OCI-LY1 (cell line): ENCODE measurements around the gene PTTG1.

ENCODE experiments used
- H2AFZ ChIP-seq: fragments of 200-600 bp; sonication (generic), shearing (Covaris generic); 2 replicates; pipeline ENCODE4 v1.6.0; 2014; ENCODE audit warnings: antibody characterized with exemption, mild to moderate bottlenecking, low read length
- H3F3A ChIP-seq: fragments of 200-600 bp; sonication (generic), shearing (Covaris generic); 2 replicates; pipeline ENCODE4 v1.6.0; 2014; ENCODE audit warnings: mild to moderate bottlenecking, antibody characterized with exemption, low read length, moderate library complexity; ENCODE audit not compliant: insufficient read depth
- H3K27ac ChIP-seq: fragments of 200-600 bp; sonication (generic); 2 replicates; pipeline ENCODE4 v1.5.1; 2014; ENCODE audit warnings: low read length, mixed run types, mild to moderate bottlenecking, low read depth; ENCODE audit not compliant: poor library complexity, severe bottlenecking
- H3K27me3 ChIP-seq: fragments of 200-600 bp; sonication (generic); 2 replicates; pipeline ENCODE4 v1.6.0; 2014; ENCODE audit warnings: antibody characterized with exemption, mild to moderate bottlenecking, low read length, moderate library complexity; ENCODE audit not compliant: insufficient read depth
- H3K36me3 ChIP-seq: fragments of 200-600 bp; sonication (generic); 2 replicates; pipeline ENCODE4 v1.6.1; 2014; ENCODE audit warnings: mild to moderate bottlenecking, antibody characterized with exemption, low read length, moderate library complexity, mixed read lengths; ENCODE audit not compliant: insufficient read depth
- H3K4me1 ChIP-seq: fragments of 200-600 bp; sonication (generic); 2 replicates; pipeline ENCODE4 v1.5.1; 2014; ENCODE audit warnings: mild to moderate bottlenecking, low read length, moderate library complexity; ENCODE audit not compliant: insufficient read depth, severe bottlenecking
- H3K4me2 ChIP-seq: fragments of 200-600 bp; sonication (generic), shearing (Covaris generic); 2 replicates; pipeline ENCODE4 v1.6.1; 2014; ENCODE audit warnings: low read length
- H3K4me3 ChIP-seq: fragments of 200-600 bp; sonication (generic); 2 replicates; pipeline ENCODE4 v1.5.1; 2014; ENCODE audit warnings: low read length, low read depth, mild to moderate bottlenecking, mixed read lengths; ENCODE audit not compliant: poor library complexity, severe bottlenecking
- H3K79me2 ChIP-seq: fragments of 200-600 bp; shearing (Covaris generic); 2 replicates; pipeline ENCODE4 v1.6.1; 2016; ENCODE audit warnings: mixed run types, low read length, mixed read lengths; ENCODE audit not compliant: insufficient read depth
- H3K9ac ChIP-seq: fragments of 200-600 bp; sonication (generic), shearing (Covaris generic); 2 replicates; pipeline ENCODE4 v1.6.1; 2014; ENCODE audit warnings: mild to moderate bottlenecking, low read length, mixed read lengths
- H3K9me2 ChIP-seq: fragments of 200-600 bp; sonication (generic), shearing (Covaris generic); 2 replicates; pipeline ENCODE4 v1.6.1; 2014; ENCODE audit warnings: low read depth, mild to moderate bottlenecking, low read length, mixed read lengths
- H3K9me3 ChIP-seq: fragments of 200-600 bp; shearing (Covaris generic); 2 replicates; pipeline ENCODE4 v1.6.1; 2014; ENCODE audit warnings: low read length, mixed read lengths
- H4K20me1 ChIP-seq: fragments of 200-600 bp; sonication (generic), shearing (Covaris generic); 2 replicates; pipeline ENCODE4 v1.6.0; 2016; ENCODE audit warnings: mild to moderate bottlenecking, low read length; ENCODE audit not compliant: insufficient read depth
- EZH2 ChIP-seq: fragments of 200-600 bp; sonication (generic), shearing (Covaris generic); IDR thresholded peaks from 2 replicates; pipeline ENCODE4 v1.8.0; 2017; ENCODE audit warnings: borderline replicate concordance, mixed run types, mild to moderate bottlenecking, antibody characterized with exemption, low read length, moderate library complexity, mixed read lengths
- TF ChIP-seq, protein P1 (sequence below): fragments of 200-600 bp; sonication (generic), shearing (Covaris generic); IDR thresholded peaks from 2 replicates; pipeline ENCODE4 v1.5.1; 2017; ENCODE audit warnings: mild to moderate bottlenecking, antibody characterized with exemption, low read length, moderate library complexity, mixed read lengths

The PTTG1 gene

DNA sequence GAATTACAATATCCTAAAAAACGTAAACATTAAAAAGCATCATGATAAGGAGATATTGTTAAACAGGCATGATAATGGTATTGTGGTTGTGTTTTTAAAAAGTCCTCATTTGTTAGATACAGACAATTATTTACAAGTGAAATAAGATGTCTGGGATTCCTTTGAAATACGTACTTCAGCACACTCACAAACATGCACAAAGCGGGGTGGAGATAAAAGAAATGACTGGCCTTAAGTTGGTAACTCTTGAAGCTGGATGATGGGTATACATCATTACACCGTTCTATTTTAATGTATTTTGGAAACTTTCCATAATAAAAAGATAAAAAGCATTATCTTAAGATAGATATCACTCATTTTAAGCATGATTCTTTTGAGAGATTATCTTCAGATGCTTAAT, 22.8 kb upstream of the PTTG1 start:
- no peaks in the 10 kb centered on the region for H3F3A ChIP-seq
- H4K20me1 ChIP-seq = no peaks in the 10 kb centered on the region
- peak overlapping the region; percentile 84; the same call in 1 of the 2 replicates for H3K9ac ChIP-seq
- no peaks in the 10 kb centered on the region for H3K27me3 ChIP-seq
- peaks cover 21% of the 10 kb centered on the region for H3K36me3 ChIP-seq
- peaks cover 15% of the 10 kb centered on the region for H3K4me1 ChIP-seq
- no peaks in the 10 kb centered on the region for H3K9me3 ChIP-seq
- no peaks in the 10 kb centered on the region for H3K9me2 ChIP-seq
- no peak overlapping the region for H2AFZ ChIP-seq
- H3K4me3 ChIP-seq = peak overlapping the region; percentile 90
- TF ChIP-seq EZH2 = no peak
- TF ChIP-seq, protein P1, sequence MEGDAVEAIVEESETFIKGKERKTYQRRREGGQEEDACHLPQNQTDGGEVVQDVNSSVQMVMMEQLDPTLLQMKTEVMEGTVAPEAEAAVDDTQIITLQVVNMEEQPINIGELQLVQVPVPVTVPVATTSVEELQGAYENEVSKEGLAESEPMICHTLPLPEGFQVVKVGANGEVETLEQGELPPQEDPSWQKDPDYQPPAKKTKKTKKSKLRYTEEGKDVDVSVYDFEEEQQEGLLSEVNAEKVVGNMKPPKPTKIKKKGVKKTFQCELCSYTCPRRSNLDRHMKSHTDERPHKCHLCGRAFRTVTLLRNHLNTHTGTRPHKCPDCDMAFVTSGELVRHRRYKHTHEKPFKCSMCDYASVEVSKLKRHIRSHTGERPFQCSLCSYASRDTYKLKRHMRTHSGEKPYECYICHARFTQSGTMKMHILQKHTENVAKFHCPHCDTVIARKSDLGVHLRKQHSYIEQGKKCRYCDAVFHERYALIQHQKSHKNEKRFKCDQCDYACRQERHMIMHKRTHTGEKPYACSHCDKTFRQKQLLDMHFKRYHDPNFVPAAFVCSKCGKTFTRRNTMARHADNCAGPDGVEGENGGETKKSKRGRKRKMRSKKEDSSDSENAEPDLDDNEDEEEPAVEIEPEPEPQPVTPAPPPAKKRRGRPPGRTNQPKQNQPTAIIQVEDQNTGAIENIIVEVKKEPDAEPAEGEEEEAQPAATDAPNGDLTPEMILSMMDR = no peak
- no peaks in the 10 kb centered on the region for H3K79me2 ChIP-seq
- H3K27ac ChIP-seq = no peak overlapping the region
- H3K4me2 ChIP-seq = peak overlapping the region; percentile 88

DNA sequence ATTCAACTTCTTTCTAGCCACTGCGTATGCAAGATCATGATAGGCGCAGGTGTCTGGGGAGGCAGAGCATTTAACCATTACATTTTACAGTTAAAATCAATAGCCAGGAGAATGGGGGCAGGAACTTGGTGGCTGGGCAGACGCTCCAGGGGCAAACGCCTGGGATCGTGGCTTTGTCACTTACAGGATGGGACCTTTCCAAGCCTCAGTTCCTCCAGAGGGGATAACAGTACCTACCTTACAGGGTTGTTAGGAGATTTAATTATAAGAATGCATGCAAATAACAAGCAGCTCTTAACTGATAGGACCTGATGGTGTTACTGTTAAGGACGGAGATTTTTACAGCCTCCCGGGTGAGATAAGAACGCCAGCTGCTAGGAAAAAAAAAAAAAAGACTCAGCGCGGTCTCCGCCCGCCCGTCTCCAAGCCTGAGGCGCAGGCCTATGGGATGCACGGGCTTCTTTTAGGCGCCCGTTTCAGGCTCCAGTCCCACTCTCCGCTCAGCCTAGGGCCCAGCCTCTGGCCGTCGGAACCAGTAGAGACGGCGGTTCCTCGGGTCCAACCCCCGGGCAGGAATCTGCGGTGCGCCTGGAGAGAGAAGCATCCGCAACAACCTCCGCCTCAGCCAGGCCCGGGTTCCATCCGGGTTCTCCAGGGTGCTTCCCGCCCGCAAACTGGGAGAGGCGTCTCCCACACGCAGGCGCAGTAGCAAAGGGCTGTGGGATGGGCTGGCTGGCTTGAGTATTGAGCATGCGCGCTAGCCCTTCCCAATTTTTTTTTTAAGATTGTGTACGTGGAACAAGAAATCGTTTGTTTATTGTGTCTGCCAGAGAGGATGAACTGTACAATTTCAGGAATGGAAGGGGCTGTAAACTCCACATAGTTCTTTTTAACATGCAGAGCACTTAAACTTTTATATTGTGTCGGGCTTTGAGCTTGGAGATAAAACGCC, 22.0 kb upstream of the PTTG1 start, which contains the start of gene FAM200C:
TSS of gene FAM200C (minus strand) at position 653 of the 952 bp plus-strand sequence. CDS start 4,564 bp downstream, outside the sequence.
- Histone ChIP-seq H3K9me2 (no peaks in the 10 kb centered on the region), H3K4me1 (peaks cover 15% of the 10 kb centered on the region), H3K27me3 (no peaks in the 10 kb centered on the region), H3K4me3 (peak within 1 kb of the TSS; percentile 90), H3K36me3 (peaks cover 29% of the 10 kb centered on the region), H3K9me3 (no peaks in the 10 kb centered on the region), H3K4me2 (peak within 1 kb of the TSS; percentile 88), H3K79me2 (no peaks in the 10 kb centered on the region), H3K27ac (no peak within 1 kb of the TSS), H3K9ac (peak within 1 kb of the TSS; percentile 84), H4K20me1 (no peaks in the 10 kb centered on the region), H2AFZ (peak within 1 kb of the TSS; percentile 83), H3F3A (no peaks in the 10 kb centered on the region)
- TF ChIP-seq EZH2 = no peak
- TF ChIP-seq, protein P1 = no peak

DNA sequence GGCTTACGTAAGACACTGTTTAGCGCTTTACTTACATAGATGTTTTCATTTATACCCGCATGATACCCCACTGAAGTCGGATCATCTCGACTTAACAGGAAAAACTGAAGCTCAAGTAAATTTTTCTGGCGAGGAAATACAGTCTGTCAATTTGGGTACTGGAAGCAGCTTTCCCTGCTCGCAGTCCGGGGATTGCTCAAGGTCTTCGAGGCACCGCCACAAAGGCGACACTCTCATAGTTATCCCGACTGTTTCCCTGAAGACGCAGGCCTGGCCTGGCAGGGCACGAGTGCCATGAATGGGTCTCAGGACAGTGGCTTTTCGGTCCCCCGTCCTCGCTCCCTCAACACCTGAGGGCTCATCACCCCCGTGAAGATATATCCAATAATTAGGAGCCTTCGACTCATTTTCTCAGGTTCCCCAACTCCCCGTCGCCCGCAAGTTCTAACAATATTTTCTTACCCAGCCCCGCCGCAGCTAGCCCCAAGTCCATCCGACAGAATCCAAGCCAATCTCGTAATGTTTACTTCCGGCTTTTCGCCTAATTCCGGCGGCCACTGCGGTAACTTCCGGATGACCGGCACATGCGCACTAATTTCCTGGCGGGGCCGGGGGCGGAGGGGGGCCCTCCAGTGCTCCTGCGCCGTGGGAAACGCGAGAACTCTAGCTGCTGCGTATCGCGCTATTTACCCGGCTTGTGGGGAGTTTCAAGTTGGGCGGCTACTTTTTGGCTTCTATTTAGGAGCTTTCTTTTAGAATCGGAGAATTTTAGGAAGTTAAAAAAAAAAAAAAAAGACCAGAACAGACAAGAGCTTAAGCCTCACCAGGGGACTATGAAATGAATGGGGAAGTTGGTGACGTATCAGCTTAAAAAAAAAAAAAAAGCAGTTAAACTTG, 2.8 kb upstream of the PTTG1 start, which contains the start of gene SLU7:
TSS of gene SLU7 (minus strand) at position 521 of the 897 bp plus-strand sequence. CDS start 3,787 bp downstream, outside the sequence.
- Histone ChIP-seq H2AFZ (peak within 1 kb of the TSS; percentile 27; the same call in 1 of the 2 replicates), H3K9me3 (no peaks in the 10 kb centered on the region), H3K9ac (peak within 1 kb of the TSS; percentile 82), H3K4me3 (peak within 1 kb of the TSS; percentile 90), H3K27ac (peak within 1 kb of the TSS; percentile 93), H3F3A (no peaks in the 10 kb centered on the region), H3K36me3 (peaks cover 33% of the 10 kb centered on the region; the same call in 1 of the 2 replicates), H3K79me2 (peaks cover 47% of the 10 kb centered on the region), H3K4me2 (peak within 1 kb of the TSS; percentile 72), H3K4me1 (peaks cover 57% of the 10 kb centered on the region), H3K27me3 (no peaks in the 10 kb centered on the region), H3K9me2 (no peaks in the 10 kb centered on the region), H4K20me1 (no peaks in the 10 kb centered on the region)
- no peak for TF ChIP-seq EZH2
- TF ChIP-seq, protein P1 = no peak
